SK-N-SH (cell line): ENCODE data around the gene TCF25.

ENCODE experiments used
- GABPA ChIP-seq: IDR thresholded peaks from 2 replicates; pipeline ENCODE4 v1.4.0; 2012; ENCODE audit warnings: low read depth, mild to moderate bottlenecking
- GATA2 ChIP-seq: sonication (generic); formaldehyde crosslinking; IDR thresholded peaks from 2 replicates; pipeline ENCODE4 v1.5.0; 2020; ENCODE audit warnings: mild to moderate bottlenecking, missing genetic modification reagents
- MAX ChIP-seq: IDR thresholded peaks from 2 replicates; pipeline ENCODE4 v1.4.0; 2012; ENCODE audit warnings: low read depth
- RFX5 ChIP-seq: IDR thresholded peaks from 2 replicates; pipeline ENCODE4 v1.6.1; 2012; ENCODE audit warnings: mild to moderate bottlenecking, improper control_type of control experiment, low read length
- SIN3A ChIP-seq: IDR thresholded peaks from 2 replicates; pipeline ENCODE4 v1.6.1; 2012; ENCODE audit warnings: low read depth, mild to moderate bottlenecking, low read length, moderate library complexity, borderline replicate concordance
- TF ChIP-seq, protein P1 (sequence below): fragments of 200-600 bp; sonication (generic); IDR thresholded peaks from 2 replicates; pipeline ENCODE4 v1.6.1; 2017; ENCODE audit warnings: antibody characterized with exemption, mild to moderate bottlenecking, moderate library complexity

DNA sequence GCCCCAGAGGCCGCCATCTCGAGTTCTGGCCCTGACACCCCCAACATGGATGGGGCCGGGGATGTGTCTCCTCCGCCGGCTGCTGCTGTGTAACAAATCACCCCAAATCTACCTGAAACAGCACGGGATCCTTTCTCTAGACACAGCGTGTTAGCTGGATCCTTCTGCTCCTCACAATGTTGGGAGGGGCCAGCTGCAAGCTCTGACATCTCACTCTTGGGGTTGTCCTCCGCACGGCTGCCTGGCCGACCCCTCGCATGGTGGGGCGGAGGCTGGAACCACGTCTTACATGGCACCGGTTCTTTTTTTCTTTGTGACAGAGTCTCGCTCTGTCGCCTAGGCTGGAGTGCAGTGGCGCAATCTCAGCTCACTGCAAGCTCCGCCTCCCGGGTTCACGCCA is 63.6 kb downstream of the TCF25 start:
- TF ChIP-seq MAX (no peak), GABPA (no peak), RFX5 (no peak), GATA2 (CRISPR knock-in tag) (no peak), SIN3A (no peak)
- TF ChIP-seq, protein P1, sequence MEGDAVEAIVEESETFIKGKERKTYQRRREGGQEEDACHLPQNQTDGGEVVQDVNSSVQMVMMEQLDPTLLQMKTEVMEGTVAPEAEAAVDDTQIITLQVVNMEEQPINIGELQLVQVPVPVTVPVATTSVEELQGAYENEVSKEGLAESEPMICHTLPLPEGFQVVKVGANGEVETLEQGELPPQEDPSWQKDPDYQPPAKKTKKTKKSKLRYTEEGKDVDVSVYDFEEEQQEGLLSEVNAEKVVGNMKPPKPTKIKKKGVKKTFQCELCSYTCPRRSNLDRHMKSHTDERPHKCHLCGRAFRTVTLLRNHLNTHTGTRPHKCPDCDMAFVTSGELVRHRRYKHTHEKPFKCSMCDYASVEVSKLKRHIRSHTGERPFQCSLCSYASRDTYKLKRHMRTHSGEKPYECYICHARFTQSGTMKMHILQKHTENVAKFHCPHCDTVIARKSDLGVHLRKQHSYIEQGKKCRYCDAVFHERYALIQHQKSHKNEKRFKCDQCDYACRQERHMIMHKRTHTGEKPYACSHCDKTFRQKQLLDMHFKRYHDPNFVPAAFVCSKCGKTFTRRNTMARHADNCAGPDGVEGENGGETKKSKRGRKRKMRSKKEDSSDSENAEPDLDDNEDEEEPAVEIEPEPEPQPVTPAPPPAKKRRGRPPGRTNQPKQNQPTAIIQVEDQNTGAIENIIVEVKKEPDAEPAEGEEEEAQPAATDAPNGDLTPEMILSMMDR, result no peak
